Activated gamma-delta T cell (primary cell): ENCODE data around the gene LEFTY1.

ENCODE experiments used
- DNase-seq: peaks from one replicate; lab custom pipeline; 2025; lab: John Stamatoyannopoulos, UW

Gene LEFTY1

GRCh38 chr1:225915538-225915991 is 26.6 kb upstream of the LEFTY1 start:
- no peak for DNase-seq

GRCh38 chr1:225914947-225915346 is 26.0 kb upstream of the LEFTY1 start:
- DNase-seq: no peak

DNA sequence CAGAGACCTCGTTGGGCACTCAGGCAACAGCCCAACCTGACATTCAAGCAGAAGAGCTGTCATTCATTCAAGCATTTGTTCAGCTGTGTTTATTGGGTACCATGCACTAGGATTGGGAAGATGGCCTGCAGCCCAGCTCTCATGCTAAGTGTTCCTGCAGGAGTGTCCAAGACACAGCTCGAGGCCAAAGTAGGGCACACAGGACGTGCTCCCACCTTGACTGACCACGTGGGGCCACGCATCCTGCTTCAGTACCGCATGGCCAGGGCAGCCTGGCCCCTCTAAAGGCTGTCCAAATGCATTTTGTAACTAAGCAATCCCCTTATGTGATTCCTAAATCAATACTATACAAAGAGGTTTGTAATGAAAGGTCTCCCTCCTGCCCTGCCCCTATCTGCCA is 25.4 kb upstream of the LEFTY1 start:
- DNase-seq: no peak

DNA sequence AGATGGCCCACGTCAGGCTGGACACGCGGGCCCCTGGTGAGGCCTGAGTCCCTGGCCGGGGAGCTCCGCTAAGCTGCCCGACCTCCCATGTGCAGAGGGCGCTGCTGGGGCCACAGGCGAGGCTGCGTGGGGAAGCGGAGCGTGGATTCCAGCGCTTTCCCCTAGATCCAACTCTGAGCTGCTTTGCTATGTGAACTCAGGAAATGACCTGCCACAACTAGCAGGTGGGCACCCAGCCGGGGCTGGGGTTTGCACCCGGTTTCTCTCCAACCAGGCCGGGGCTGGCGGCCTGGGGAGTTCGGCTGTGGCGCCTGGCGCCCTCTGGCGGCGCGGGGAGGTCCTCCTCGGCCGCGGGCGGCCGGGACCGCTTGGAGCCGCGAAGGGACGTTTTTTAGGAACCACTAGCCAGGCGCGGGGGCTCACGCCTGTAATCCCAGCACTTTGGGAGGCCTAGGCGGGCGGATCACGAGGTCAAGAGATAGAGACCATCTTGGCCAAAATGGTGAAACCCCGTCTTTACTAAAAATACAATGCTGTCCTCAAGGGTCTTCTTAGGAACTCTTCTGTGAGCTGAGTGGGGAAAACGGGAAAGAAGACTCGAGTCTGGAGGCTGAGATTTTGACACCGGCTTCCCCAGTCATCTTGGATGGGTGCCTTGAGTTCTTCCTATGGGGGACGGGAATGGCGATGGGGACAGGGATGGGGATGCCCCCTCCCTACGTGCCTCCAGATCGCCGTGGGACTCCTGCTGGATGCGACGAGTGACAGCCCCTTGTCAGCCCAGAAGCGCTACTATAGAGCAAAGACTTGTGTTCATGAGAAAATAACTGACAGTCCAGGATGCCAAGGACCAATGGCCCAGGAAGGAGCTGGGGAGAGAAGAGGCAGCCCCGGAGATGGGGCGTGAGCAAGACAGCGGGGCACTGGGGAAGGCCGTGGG is 22.5 kb upstream of the LEFTY1 start:
- peak; percentile 45 for DNase-seq

DNA sequence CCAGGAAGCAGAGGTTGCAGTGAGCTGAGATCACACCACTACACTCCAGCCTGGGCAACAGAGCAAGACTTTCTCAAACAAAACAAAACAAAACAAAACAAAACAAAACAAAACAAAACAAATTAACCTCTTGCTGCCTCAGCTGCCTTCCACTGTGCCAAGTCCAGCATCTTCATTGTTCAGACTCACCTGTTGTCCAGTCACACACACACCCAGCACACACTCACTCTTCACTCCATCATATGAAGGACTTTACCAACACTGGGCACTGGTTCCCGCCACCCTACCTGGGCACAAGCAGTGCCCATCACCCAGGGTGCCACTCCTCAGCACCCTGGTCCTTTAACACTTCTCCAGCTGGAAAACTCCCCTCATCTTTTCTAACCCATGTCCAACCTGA is 20.5 kb upstream of the LEFTY1 start:
- no peak for DNase-seq

DNA sequence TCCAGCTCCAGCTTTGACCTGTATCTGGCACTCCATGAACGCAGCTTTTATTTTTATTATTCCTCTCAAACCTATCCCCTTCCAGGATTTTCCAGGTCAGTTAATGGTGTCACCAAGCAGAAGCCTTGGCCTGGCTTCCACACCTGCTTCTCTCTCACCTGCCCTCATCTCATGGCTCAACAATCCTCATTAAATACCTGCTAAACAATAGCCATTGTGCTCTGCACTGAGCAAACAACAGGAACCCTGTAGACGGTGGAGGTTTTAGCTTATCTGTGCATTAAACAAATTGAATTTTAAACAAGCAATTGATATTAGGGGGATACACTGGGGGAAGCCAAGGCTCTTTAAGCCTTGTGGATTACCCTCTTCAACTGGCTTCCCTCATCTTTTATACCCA is 19.8 kb upstream of the LEFTY1 start:
- no peak for DNase-seq

DNA sequence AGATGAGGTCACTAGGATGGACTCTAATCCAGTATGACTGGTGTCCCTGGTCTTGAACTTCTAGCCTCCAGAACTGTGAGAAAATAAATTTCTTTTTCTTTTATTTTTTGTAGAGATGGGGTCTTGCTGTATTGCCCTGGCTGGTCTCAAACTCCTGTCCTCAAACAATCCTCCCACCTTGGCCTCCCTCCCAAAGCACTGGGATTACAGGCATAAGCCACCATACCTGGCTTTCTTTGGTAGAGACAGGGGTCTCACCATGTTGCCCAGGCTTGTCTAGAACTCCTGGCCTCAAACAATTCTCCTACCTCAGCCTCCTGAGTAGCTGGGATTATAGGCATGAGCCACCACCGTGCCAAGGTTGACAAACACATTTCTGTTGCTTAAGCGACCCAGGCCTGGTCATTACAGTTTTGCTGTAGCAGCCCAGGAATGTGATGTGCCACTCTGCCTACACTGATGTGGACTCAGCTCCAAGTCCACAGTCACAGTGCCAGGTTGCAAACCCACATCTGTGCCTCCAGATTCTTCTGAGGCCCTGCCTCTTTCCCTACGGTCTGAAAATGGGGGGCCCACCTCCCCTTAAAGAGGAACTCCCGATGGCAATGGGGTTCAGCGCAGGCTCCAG is 19.2 kb upstream of the LEFTY1 start:
- DNase-seq: no peak

GRCh38 chr1:225907341-225907740 is 18.4 kb upstream of the LEFTY1 start:
- no peak for DNase-seq

GRCh38 chr1:225906467-225906866 is 17.5 kb upstream of the LEFTY1 start:
- DNase-seq: no peak

DNA sequence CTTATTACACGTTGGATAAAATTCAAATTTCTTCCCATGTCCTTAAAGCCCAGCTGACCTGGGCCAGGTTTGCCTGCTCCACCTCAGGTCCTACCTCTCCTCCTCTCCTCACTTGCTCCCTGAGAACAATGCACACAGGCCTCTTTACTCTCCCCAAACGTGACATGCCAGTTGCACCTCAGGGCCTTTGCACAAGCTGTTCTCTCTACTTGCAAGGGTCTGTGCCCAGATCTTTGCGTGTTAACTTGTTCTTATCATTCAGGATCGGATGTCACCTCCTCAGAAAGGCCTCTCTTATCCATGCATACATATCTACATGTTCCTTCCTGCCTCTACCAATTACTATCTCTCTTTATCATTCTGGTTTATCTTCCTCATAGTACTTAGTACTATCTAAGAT is 14.7 kb upstream of the LEFTY1 start:
- DNase-seq: no peak

GRCh38 chr1:225899044-225899925 is 10.3 kb upstream of the LEFTY1 start:
- no peak for DNase-seq

DNA sequence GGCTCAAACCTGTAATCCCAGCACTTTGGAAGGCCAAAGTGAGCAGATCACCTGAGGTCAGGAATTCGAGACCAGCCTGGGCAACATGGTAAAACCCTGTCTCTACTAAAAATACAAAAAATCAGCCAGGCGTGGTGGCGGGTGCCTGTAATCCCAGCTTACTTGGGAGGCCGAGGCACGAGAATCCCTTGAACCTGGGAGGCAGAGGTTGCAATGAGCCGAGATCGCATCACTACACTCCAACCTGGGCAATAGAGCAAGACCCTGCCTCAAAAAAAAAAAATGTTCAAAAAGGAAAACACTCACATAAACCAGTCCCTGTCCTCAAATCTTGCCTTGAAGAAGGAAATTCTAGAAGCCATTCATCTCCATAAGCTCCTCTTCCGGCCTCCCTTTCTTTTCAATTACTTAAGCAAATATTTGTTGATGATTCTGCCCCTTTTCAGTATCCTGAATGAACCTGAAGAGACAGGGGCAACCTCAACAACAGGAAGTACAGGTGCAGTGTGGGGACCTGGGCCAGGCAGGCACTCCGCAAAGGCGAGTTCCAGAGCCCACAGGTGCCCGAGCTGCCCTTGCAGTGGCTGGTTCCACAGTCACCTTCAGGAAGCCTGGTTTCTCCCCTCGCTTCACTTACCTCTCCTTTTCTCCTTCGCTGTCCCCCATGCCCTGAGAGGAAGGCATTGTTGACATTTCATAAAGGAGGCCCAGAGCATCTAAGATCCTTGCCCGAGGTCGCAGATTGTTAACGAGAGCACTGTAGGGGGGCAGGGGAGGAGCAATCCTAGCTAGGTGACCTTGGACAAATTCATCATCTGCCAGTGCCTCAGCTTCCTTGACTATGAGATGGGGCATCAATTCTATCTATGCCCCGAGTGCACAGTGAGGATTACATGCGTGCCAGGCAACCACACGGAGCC is 8.9 kb upstream of the LEFTY1 start:
- no peak for DNase-seq

GRCh38 chr1:225896937-225897549 is 8.1 kb upstream of the LEFTY1 start:
- DNase-seq: no peak

DNA sequence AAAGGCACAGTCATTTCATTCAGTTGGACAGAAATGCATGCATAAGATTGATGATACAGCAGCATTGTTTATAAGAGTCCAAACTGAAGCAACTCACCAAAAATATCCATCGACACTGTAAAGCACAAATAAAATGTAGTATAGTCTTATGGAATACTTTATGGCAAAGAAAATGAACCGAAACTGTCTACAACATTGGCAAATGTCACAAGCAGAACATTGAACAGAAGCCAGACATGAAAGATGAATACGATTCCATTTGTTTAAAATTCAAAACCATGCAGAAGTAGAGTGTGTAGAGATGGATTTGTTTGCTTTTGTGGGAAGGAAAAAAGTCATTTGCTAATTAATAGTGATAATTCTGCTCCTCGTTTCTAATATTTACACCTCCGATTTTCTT is 7.5 kb upstream of the LEFTY1 start:
- DNase-seq: no peak

- DNase-seq: no peak
Observed at GRCh38 chr1:225892307-225892706, 3.4 kb upstream of the LEFTY1 start.

DNA sequence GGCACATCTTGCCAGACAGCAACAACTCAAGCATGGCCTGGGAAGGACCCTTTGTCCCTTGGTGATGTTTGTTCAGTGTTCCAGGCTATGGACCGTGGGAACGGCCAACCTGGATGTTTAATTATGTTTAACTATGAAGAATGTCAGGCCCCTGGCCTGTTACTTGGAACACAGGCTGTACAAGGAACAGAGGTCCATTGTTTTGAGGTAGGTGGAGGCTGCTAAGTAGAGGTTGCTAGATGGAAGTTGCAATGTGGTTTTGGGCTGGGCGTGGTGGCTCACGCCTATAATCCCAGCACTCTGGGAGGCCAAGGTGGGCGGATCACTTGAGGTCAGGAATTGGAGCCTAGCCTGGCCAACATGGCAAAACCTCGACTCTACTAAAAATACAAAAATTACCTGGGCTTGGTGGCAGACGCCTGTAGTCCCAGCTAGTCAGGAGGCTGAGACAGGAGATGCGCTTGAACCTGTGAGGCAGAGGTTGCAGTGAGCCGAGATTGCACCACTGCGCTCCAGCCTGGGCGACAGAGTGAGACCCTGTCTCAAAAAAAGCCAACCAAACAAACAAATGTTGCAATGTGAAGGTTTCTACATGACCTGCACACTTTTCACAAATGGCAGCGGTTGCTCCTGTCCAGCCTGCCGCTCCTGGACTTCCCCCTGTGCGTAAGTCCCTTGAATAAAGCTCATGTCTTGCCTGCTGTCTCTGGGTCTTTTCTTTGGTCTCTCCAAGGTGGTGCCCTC is 2.5 kb upstream of the LEFTY1 start:
- no peak for DNase-seq

- DNase-seq: no peak
Observed at GRCh38 chr1:225890346-225891228, 1.6 kb upstream of the LEFTY1 start.

DNA sequence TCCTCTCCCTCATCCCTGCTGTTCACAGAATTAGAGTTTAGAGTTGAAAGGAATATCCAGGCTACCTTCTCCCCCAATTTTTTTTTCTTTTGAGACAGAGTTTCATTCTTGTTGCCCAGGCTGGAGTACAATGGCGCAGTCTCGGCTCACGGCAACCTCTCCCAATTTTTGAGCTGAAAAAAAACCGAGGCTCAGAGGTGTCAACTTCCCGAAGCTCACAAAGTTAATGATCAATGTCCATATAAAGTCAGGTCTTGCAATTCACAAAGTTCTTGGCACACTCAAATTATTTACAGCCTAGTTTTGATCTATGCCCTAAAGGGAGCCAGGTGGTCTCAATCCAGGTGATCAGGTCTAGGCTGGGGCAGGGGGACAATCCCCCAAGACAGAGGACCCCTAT is 797 bp upstream of the LEFTY1 start:
- DNase-seq: no peak

DNA sequence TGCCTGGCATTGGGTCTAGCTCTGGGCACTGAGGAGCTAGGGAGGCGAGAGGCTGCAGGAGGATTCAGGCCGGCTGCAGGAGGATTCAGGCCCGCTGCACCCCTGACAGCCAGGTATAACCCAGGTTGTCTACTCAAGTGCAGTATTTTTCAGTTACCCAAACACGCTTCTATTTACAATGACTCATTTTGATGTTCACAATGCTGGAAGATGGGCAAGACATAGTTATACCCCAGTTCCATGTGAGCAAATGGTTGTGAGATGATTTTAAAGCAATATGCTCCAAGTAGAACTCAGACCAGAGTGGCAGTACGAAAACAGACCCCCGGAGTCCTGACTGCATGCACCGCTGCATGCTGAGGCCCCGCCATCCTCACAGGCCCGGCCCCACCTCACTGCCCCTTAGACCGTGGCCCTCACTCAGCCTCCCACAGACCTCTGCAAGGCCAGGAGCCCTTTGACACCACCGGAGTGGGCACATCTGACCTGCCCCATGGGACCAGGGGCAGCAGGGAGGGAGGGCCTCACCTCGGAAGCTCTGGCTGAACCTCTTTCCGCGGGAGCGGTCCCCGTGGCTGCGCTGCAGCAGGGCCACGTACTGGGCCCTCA is 553 bp downstream of the LEFTY1 start:
- DNase-seq: no peak
